Dermis microvascular lymphatic vessel endothelial cell (primary cell): ENCODE measurements around the gene TRPV6. TPM values are rescaled to one million over a fixed set of nuclear protein-coding genes. Genes with fewer than 3 reads are reported as not detected.

Experiments used
- DNase-seq, 2 donors: peaks; one replicate each; pipeline versions ENCODE4 v3.0.0 to v3.0.0-alpha.2; 2010; ENCODE audit warnings: low read depth in 2 of 2
- total RNA-seq: library from RNA; depleted of rRNA; stranded (reverse); fragments of >200 nt; gene quantifications from 2 replicates; pipeline ENCODE4 v1.2.1, GENCODE V29; 2014

TRPV6 gene
- total RNA-seq, result not detected in 2 replicates

DNA sequence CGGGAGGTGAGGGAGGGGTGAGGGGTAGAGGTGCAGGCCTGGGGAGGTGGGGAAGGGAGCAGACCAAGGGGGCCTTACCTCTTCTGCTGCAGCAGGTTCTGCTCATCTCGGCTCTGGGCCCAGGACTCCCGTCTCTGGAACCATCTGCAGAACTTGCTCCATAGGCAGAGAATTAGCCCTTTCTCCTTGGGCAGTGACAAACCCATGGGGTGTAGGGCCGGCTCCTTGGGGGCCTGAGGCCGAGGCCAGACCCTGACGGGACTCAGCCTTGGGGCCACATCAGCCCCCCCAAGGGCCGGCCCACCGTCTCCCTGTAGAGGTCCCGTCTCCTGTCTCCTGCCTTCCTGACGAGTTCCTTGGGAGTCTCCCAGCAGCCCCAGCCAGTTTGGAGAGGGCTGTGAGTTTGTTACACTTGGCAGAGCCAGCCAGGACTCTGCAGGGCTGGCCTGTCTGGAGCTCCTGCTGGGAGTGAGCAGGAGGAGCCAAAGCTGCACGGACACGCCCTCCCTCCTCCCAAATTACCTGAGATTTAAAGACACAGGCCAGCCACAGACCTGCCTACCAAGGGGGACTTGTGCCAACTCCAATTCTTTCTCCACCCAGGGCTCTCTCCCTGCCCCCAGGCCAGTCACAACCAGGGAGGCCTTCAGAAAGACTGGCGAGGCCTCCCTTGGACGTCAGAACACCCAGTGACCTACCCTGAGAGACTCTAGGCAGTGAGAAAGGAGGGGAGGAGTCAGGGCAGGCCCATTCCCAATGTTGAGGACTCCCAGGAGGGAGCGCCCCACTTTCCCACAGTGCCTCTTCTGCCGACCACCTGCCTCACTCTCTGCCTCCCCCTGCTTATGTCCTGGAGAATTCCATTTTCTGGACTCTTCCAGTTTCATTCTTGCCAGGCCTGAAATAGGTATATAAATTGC, at the start of gene TRPV6:
TSS of gene TRPV6 (minus strand) at position 435 of the 920 bp plus-strand sequence.
- no peak for DNase-seq

DNA sequence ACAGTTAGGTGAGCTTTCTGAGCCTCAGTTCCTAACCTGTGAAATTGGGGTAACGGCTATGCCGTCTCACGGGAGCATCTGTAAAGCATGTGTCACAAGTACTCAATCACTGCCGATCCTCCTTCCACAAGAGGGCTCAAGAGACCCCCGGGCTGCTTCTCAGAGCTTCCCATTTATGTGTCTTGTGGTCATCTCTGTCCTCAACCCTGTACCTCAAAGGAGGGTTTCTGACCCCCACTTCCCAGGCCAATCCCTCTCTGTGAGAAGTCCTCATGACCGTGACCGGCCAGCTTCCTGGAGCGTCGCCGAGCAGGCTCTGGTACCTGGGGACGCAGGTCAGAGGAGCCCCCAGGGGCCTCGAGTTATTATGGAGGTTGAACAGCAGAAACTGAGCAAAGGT, 48.5 kb upstream of the TRPV6 start:
- no peak for DNase-seq

DNA sequence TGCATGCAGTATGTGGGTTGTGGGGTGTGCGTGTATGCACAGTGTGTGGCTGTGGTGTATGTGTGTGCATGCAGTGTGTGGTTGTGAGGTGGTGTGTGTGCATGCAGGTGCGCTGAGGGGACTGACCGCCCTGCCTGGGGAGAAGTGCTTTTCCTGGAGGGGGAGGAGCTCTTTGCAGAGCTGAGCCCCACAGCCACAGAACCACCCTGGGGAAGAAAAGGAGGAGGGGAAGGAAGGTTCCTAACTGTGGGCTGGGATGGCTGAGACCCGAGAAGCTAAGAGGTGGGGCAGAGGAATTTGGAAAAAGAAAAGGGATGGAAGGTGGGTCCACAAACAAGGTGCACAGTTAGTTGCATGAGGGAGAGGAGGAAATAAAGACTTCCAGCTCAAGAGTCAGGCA, 48.1 kb upstream of the TRPV6 start, which contains the start of gene TRPV5:
TSS of gene TRPV5 (minus strand) at position 123 of the 400 bp plus-strand sequence. CDS start 287 bp downstream, outside the sequence.
- DNase-seq, result no peak

DNA sequence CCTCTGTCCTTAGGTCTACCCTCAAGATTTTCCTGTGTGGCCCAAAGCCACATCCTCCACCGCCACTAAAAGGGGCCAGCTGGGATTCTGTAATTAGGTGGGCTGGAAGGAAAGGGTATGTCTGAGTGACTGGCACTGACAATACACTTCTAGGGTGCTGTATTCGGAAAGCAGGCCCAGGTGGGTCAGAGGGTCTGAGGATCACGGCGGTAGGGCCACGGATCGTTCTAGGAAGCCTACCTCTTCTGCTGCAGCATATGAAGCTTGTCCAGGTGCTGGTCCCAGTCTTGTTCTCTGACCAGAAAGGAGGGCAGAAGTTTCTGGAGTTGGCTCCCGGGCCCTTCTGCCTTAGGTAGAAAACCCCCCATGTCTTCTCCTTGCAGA, 47.5 kb upstream of the TRPV6 start:
- no peak for DNase-seq

DNA sequence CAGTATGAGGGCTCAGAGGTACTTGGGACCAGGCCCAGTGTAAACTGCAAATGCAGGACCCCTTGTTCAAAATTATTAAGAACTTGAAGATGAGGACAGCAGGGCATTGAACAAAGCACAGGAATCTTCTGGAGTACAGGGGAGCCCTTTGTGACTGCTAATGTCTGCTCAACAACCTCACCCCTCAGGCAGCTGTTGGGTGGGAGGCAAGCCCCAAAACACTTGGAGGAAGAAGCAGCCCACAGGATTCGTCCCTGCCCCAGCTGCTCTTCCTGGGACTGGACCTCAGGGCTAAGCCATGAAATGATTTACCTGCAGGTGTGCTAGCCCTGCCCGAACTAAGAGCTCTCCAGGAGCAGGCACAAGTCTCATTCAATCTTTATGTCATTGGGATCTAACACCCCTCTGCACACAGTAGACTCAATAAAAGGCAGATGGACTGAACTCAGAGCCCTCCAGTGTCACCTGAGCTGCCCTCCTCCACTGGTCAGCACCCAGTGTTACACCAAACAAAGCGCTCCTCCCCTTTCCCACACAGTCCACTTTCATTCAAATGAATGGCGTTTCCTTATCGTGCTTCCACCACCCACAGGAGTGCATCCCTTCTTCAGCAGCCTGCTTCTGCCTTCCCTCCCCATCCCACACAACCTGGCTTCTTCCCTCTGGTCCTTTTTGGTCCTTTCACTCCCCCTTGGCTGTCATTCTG, 47.0 kb upstream of the TRPV6 start:
- DNase-seq, result no peak

DNA sequence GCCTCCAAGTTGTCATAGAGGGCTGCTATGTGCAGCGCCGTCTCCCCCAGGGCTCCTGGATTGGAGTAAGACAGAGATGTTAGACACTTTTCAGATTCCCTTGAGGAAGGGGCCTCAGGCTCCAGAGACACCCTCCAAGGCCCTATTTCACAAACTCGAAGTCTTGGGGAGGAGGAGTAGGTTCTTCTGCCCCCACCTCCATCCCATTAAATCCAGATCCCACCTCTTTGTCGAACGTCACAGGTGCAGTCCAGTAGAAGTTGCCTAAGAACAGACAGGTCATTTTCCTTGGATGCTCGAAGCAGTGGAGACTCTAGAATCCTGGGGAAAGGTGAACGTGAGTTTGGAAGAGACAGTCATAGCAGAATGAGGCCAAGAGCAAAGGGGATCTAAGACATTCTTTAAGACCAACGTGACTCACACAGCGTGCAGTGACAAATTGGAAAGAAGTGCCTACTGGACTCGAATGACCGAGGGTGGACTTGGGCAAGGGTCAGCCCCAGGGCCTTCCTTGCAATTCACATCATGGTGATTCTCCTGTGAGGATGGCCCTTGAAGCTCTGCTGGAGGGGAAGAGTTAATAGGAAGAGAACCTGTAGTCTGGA, 44.7 kb upstream of the TRPV6 start:
- no peak for DNase-seq

DNA sequence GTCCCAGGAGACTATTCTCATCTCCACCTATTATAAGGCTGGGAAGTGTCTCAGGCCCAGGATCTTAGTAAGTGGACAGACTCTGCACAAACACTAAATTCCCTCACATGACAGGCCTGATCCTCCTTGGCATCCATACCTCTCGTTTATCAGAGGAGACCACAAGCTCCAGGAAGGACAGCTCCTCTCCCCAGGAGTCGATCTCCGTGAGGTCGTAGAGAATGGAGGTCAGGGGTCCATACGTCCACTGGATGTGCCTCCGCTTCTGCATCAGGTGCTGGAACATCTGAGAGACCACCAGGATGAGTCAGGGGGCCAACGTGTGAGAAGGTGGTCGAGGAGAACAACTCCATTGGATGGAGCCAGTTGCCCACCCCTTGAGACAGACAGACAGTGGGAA, 42.4 kb upstream of the TRPV6 start:
- DNase-seq, result no peak

DNA sequence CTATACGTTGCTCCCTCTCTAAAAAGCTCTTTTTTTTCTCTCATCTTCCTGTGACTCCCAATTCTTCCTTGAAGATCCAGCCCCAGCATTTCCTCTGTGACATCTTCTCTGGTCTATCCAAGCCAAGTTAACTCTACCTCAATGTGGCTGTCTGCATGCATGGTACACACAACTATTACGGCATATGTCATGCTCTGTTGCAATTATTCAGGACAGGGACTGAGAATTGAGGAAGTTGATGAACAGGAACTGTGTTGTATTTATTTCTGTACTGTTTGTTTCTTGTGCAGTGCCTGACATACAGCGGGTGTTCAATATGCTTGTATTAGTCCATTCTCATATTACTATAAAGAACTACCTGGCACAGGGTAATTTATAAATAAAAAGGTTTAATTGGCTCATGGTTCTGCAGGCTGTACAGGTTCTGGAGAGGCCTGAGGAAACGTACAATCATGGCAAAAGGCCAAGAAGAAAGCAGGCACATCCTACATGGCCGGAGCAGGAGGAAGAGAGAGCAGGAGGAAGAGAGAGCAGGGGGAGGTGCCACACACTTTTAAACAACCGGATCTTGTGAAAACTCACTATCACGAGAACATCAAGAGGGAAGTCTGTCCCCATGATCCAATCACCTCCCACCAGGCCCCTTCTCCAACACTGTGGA, 41.7 kb upstream of the TRPV6 start:
- no peak for DNase-seq

DNA sequence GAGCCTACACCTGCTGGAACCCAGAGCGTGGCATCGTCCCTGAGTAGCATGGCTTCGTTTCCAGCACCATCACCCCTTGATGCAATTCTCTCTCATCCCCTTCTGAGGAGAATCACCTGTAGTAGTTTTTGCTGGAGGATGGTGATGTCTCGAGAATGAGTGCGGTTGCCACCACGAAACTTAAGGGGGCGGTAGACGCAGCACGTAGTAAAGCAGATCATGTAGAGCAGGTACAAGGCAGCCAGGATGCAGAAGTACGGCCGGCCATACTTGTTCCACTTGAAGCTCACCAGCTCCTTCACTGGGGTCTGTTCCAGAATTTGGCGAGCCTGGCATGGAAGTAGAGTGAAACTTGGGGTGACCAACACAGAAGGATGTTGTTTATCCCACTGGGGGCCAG, 39.9 kb upstream of the TRPV6 start:
- no peak for DNase-seq

DNA sequence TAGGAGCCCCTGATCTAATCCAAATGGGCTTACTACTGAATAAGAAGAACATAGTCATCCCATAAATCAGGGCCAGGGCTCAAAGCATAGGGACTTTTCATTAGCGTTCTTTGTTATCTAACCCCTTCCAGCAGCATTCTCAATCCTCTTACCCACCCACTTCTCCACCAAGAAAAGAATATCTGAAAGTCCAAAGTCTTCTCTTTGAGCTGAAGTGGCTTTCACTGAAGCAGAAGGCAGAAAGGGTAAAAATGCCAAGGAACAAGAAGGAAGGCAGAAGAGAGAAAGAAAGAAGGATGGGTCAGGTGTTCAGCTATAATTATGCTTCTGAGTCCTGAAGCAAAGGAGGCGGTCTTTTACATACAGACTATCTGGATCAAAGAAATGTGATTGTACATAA, 37.8 kb upstream of the TRPV6 start:
- DNase-seq, result no peak

DNA sequence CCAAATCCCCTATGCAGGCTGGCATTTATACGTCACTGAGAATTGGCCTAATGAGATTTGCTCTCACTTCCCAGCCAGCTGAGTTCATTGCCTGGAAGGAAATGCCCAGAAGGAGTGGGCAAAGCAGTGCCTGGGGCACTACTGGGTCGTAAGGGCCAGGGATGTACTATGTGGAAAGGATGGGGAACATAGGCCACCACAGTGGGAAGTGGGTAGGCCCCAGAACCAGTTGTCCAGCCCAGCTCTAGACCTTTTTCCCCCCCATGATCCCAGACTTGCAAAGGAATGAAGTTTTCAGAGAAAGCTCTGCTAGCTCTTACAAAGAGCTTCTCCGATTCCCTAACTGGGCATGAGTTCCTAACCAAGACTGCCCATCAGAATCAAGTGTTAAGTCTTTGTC, 34.1 kb upstream of the TRPV6 start:
- DNase-seq, result no peak

DNA sequence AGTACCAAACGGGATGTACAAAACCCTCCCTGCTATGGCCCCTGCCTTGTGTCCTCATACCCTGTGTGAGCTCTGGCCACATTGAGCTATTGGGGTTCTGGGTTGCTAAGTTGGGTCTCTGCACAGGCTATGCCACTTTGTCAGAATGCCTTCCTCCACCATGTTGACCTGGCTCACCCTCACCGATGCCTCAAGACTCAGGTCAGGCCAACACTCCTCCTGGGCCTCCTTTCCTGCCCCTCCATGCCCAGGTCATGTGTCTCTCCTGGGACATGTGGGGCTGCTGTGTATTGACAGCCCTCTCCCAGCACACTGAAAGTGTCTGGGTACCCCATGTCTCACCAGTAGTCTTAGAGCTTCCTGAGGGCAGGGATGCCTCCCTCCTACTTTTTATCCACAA, 33.4 kb upstream of the TRPV6 start:
- DNase-seq, result no peak

DNA sequence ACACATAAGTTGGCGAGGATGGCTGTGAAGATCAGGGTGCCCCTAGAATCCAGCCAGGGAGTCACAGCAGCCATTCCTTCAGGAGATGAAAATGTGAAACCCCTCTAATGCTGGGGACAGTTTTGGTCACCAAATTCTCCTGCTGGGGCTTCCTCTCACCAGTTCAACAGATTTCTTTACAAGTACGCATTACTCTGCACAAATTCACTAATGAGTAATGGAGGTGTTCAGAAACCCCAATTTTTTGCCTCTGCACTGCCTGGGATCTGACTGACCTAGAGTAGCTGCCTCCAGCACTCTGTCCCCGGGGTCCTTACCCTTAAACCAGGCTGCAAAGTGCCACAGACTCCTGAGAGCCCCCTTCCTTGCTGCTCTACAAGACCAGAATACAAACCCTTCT, 31.9 kb upstream of the TRPV6 start:
- DNase-seq, result no peak

DNA sequence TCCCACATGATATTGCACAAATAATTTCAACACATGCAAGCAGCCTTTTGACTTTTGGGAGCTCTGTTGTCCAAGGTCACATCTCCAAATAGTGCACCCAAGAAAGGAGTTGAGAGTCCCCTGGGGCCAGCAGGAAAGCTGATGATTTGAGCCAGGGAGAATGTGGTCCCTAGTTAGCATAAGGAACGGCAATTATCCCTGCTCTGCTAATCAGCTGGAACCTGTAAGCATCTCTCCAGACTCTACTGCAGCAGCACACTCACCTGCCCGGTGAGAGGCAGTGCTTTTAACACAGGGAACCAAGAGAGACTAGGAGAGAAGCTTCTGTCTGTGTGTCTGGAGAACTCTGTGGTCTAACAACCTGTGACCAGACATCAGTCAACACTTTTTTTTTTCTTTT, 31.0 kb upstream of the TRPV6 start:
- DNase-seq, result no peak

DNA sequence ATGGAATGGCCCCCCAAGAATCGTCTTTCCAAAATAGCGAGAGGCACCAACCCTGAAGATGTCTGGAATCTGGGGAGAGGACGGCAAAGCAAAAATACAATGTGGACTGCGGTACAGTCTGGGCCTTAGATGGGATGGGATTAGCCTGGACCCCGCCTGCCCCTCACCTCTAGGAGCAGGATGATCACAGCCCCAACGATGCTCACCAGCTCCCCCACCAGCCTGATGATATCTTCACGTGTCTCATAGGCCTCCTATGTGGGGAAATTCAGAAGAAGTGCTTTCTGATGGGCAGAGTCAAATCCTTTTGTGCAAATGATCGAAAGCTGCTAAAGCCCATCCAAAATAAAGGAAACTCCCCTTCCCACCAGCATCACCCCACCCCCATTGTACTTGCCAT, 29.8 kb upstream of the TRPV6 start:
- no peak for DNase-seq

DNA sequence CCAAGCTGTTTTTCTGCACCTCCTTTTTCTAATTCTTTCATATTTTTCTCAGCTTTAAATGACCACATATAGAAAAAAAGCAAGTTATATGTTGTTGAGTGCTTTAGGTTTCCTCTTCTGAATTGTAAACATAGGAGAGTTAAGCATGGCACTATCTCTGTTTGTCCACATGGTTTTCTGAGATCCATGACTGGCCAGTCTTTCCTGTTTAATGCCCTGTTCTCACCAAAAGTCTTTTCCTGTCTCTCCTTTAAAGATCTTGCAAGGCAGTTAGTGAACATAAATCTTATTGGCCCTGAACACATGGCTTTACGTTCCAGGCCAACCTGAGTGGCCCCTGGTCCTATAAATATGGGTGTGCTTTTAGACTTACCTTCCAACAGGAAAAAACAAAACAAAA, 28.6 kb upstream of the TRPV6 start:
- peak in 1 of 2 donors; percentile 26 for DNase-seq

DNA sequence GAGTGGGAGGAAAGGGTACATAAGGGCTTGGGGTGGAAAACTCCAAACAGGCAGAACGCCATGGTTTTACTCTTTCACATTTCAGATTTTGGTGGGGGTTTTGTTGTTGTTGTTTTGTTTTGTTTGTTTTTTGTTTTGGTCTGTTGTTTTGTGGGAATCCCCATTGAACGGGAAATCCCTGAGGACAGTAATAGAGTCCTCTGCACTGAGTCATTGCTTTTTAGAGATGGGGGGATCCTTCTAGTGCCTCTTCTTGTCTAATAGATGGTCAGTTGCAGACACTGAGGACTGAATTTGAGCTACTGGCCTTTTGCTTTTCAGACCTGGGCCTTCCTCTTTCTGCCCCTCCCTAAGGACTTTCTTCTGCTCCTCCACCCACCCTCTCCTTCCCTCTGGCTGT, 28.0 kb upstream of the TRPV6 start:
- no peak for DNase-seq

DNA sequence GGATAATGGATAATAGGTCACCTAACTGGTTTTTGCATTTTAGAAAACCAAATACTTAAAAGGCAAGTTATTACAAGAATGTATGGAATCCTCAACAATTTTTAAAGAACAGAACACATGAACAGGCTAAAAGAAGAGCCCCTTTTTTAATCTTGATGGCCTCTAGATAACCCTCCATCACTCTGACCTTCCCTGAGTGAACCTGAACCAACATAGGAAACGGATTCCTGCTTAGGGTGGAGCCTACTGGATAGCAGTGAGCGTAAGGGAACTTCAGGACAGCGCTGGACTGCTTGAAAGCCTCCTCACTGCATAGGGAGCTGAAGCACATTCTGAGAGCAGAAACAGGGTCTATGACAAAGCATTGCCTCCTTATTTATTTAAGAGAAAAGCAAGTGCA, 27.5 kb upstream of the TRPV6 start:
- DNase-seq, result no peak

DNA sequence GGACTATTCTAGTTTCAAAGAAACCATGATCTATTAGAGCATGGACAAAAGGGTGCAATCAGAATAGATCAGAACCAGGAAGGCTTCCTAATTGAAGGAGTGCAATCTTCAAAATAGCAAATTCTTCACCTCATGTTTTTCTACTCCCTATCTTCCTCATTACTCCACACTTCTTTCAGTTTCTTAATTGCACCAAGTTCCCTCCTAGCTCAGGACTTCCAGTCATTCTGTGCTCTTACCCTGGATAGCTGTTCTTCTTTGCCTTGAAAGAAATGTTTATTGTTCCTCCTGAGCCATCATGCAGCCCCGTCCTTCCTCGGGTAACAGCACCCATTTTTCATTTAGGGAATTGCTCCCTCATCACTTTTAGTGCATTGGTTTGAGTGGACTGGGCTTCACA, 24.9 kb upstream of the TRPV6 start:
- DNase-seq, result no peak

DNA sequence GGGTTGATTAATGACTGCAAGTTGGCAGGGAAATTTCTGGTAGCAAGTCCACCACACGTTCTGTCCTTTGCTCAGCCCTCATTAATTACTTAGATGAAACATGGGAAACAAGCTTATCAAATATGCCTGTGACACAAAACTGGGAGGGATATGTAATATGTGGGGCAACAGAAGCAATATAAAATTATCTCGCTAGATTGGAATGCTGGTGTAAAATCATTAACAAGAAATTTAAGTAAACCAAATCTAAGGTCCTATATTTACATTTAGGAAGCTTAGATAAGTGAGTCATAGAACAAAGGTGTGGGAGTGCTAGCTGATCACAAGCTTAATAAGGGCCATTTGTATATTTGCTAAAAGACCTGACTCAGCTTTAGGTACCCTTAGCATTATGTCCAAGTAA, 24.5 kb upstream of the TRPV6 start:
- no peak for DNase-seq

DNA sequence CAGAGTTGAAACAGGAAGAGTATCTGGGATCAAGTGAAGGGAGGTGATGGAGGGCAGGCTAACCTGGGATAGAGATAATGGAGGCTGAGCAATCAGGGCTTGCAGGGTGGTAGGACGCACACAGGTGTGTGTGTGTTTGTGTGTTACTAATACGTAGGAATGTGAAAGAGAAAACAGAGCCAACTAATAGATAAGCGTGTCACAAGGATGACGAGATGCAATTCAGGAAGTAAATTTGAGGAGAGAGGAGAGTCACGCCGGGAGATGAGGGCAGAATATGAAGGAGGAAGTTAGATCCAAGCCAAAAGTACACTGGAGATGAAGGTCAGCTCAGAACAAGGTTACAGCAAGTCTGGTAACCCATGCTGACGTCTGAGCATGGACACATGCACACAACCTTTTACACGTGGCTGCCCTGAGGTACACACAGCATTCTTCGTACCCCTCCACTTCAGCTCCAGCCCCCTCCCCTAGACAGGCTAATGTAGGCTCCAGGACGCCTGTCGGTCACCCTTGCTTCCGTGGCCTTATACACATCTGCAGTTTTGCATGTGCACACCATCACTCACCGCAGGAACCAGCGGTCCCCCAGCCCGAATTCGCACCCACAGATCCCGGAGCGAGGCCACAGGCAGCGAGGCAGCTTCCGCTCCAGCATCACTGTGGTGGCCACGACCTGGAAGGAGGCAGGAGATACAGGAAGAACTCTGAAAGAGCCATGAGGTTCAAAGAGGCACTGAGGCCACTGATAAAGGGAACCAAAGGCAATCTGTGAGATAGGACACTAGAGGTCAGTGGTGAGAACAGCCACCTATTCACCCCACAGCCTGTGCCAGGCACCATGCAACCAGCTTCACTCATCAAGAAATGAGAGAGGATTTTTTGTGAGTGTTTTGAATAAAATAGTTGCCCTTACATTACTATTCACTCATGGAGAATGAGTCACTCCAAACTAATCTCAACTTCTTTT, 23.7 kb upstream of the TRPV6 start:
- DNase-seq, result no peak
